Thyroid gland (tissue), 4 donors: Measurements from ENCODE around the gene USP15. TPM values are rescaled to one million over a fixed set of nuclear protein-coding genes. Genes with fewer than 3 reads are reported as not detected.
"Not testable (repeated sequence)": the region's sequence is repeated elsewhere in the genome, so short reads cannot be mapped to it uniquely, and the experiment has no call there.

Experiments
- DNase-seq, 2 donors: peaks; one replicate each; pipeline ENCODE4 v3.0.0-alpha.2; 2019
- H3K27ac ChIP-seq, 3 donors: fragments of 200-600 bp; sonication (generic); 1 replicate in 2 of 3; 2 replicates in 1 of 3; pipeline ENCODE4 v1.5.1; 2016 to 2019; ENCODE audit warnings: mild to moderate bottlenecking in 1 of 3, moderate library complexity in 1 of 3
- H3K27me3 ChIP-seq: fragments of 200-600 bp; sonication (generic); one replicate; pipeline ENCODE4 v1.5.1; 2019
- H3K36me3 ChIP-seq, 2 donors: fragments of 200-600 bp; sonication (generic); one replicate each; pipeline ENCODE4 v1.5.1; 2016 to 2019
- H3K4me1 ChIP-seq, 2 donors: fragments of 200-600 bp; sonication (generic); one replicate each; pipeline ENCODE4 v1.5.1; 2017 to 2019
- H3K4me3 ChIP-seq, 3 donors: fragments of 200-600 bp; sonication (generic); replicated peaks in 1 of 3; 1 replicate in 2 of 3; 2 replicates in 1 of 3; pipeline ENCODE4 v1.5.1; 2016; ENCODE audit warnings: mild to moderate bottlenecking in 1 of 3
- H3K9me3 ChIP-seq: fragments of 200-600 bp; sonication (generic); one replicate; pipeline ENCODE4 v1.5.1; 2017
- CTCF ChIP-seq, 6 experiments: fragments of 200-600 bp in 3 of 6; fragments of 450-650 bp in 3 of 6; sonication (generic) in 3 of 6; IDR thresholded peaks; one replicate each; pipeline ENCODE4 v1.5.1; 2016 to 2019; ENCODE audit warnings: antibody characterized with exemption in 6 of 6, mild to moderate bottlenecking in 2 of 6, inconsistent platforms in 1 of 6, moderate library complexity in 1 of 6
- POLR2A ChIP-seq, 2 donors: fragments of 450-650 bp; IDR thresholded peaks; one replicate each; pipeline ENCODE4 v1.6.1; 2017; ENCODE audit warnings: antibody characterized with exemption in 2 of 2, mild to moderate bottlenecking in 2 of 2, moderate library complexity in 1 of 2
- WGBS, 2 donors: methylation state at CpG; one replicate each; pipeline ENCODE4 v1.1.5; 2017; 5-methylcytosine and 5-hydroxymethylcytosine counted together
- intact Hi-C: fragments of 100-400 bp; cut with DNase I; formaldehyde crosslinking; loops from one replicate; pipeline ENCODE4 v1.15.1; 2023
- total RNA-seq, 4 donors: library from RNA; depleted of rRNA; stranded (reverse); fragments of >200 nt; gene quantifications; one replicate each; pipeline ENCODE4 v1.2.3, GENCODE V29; 2016

The USP15 gene
- total RNA-seq, 4 donors from 2014 or later, result 57.3 to 139 (median 70.2) TPM

DNA sequence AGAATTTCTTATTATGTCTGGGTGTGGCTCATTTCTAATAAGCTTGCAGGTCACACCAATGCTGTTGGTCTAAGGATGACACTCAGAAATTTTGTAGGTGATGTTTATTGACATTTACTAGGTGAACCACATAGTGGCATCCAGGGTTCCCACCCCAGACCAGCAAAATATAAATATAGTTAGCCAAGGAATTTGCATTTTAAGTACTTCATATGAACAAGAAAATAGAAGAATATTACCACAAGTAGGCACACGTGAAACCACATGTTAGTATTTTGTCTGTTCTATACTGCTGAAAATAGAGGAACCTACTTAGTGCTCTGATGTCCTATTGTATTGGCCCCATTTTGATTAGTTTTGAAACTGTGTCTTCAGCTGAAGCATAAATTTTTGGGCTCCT lies 71.1 kb downstream of the USP15 start:
- 96 to 100% methylated on average over 1 of the region's 1 CpG for WGBS, 2 donors
- Histone ChIP-seq H3K9me3 (no peaks in the 10 kb centered on the region), H3K27me3 (no peaks in the 10 kb centered on the region), H3K4me3 (no peak overlapping the region), H3K4me1 (no peaks in the 10 kb centered on the region), H3K36me3 (no peaks in the 10 kb centered on the region), H3K27ac (no peak overlapping the region)
- no peak for DNase-seq
- intact Hi-C loops, result no loop called here
- TF ChIP-seq POLR2A (IDR thresholded peaks at IDR 0.05) (no peak), CTCF (IDR thresholded peaks at IDR 0.05) (no peak)

- intact Hi-C loops, result no loop called here
- Histone ChIP-seq H3K27ac (no peak overlapping the region), H3K36me3 (no peaks in the 10 kb centered on the region), H3K9me3 (no peaks in the 10 kb centered on the region), H3K4me1 (no peaks in the 10 kb centered on the region), H3K27me3 (no peaks in the 10 kb centered on the region), H3K4me3 (no peak overlapping the region)
- WGBS, 2 donors, result 67 to 83% methylated on average over 1 of the region's 1 CpG
- TF ChIP-seq POLR2A (IDR thresholded peaks at IDR 0.05), result no peak
- no peak for TF ChIP-seq CTCF (IDR thresholded peaks at IDR 0.05)
- DNase-seq, result no peak
These were observed 72.4 kb downstream of the USP15 start for GRCh38 chr12:62332598-62332997.

- DNase-seq, result no peak
- H3K9me3 ChIP-seq, result no peaks in the 10 kb centered on the region
- WGBS, 2 donors, result 95 to 96% methylated on average over 4 of the region's 4 CpGs
- H3K4me1 ChIP-seq, result no peaks in the 10 kb centered on the region
- no peak for TF ChIP-seq POLR2A (IDR thresholded peaks at IDR 0.05)
- TF ChIP-seq CTCF (IDR thresholded peaks at IDR 0.05), result no peak
- intact Hi-C loops, result no loop called here
- H3K4me3 ChIP-seq, result no peak overlapping the region
- H3K27ac ChIP-seq, result no peak overlapping the region
- H3K36me3 ChIP-seq, result no peaks in the 10 kb centered on the region
- H3K27me3 ChIP-seq, result no peaks in the 10 kb centered on the region
These were observed 74.9 kb downstream of the USP15 start for GRCh38 chr12:62335057-62335456.

DNA sequence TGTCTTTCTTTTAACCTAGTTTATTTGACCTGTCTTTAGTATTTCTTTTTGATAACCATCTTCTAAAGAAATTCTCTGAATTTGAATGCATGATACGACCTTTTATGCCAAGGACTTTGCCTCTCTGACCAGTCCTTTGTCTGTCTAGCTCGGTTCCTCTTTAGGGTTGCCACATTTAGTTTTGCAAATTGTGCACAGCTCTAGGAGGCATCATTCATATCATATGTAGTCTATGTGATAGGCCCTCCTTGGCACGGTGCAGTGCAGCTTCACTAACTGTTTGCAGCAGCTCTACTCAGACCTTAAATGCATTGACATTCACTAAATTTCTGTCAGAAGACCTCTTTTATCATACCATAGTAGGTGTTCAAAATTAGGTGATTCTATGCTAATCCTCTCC lies 75.6 kb downstream of the USP15 start:
- WGBS, 2 donors, result 90 to 93% methylated on average over 3 of the region's 3 CpGs
- H3K27ac ChIP-seq, result no peak overlapping the region
- no peak overlapping the region for H3K4me3 ChIP-seq
- H3K4me1 ChIP-seq, result no peaks in the 10 kb centered on the region
- no peaks in the 10 kb centered on the region for H3K36me3 ChIP-seq
- H3K9me3 ChIP-seq, result no peaks in the 10 kb centered on the region
- intact Hi-C loops, result no loop called here
- no peak for TF ChIP-seq CTCF (IDR thresholded peaks at IDR 0.05)
- TF ChIP-seq POLR2A (IDR thresholded peaks at IDR 0.05), result no peak
- DNase-seq, result no peak
- no peaks in the 10 kb centered on the region for H3K27me3 ChIP-seq

- H3K27me3 ChIP-seq, H3K36me3 ChIP-seq, H3K9me3 ChIP-seq, H3K27ac ChIP-seq, DNase-seq, intact Hi-C loops, H3K4me3 ChIP-seq, H3K4me1 ChIP-seq: not testable (repeated sequence)
These were observed 77.4 kb downstream of the USP15 start for GRCh38 chr12:62337643-62338042.

DNA sequence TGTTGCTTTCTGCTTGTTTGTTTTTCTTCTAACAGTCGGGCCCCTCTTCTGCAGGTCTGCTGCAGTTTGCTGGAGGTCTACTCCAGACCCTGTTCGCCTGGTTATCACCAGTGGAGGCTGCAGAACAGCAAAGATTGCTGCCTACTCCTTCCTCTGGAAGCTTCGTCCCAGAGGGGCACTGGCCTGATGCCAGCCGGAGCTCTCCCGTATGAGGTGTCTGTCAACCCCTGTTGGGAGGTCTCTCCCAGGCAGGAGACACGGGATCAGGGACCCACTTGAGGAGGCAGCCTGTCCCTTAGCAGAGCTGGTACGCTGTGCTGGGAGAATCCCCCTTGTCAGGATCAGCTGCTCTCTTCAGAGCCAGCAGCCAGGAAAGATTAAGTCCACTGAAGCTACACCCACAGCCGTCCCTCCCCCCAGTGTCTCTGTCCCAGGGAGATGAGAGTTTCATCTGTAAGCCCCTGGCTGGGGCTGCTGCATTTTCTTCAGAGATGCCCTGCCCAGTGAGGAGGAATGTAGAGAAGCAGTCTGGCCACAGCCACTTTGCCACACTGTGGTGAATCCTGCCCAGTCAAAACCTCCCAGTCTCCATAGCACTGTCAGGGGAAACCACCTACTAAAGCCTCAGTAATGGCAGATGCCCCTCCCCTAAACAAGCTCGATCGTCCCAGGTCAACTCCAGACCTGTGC lies 82.6 kb downstream of the USP15 start:
- intact Hi-C loops, H3K27me3 ChIP-seq, H3K27ac ChIP-seq, H3K4me1 ChIP-seq, H3K36me3 ChIP-seq, H3K9me3 ChIP-seq, DNase-seq, H3K4me3 ChIP-seq: not testable (repeated sequence)
- WGBS, 2 donors, result 95 to 97% methylated on average over 9 to 10 of the region's 10 CpGs

GRCh38 chr12:62343304-62344120 lies 83.3 kb downstream of the USP15 start:
- H3K4me1 ChIP-seq, H3K9me3 ChIP-seq, H3K27ac ChIP-seq, DNase-seq, H3K36me3 ChIP-seq, H3K27me3 ChIP-seq, intact Hi-C loops, H3K4me3 ChIP-seq: not testable (repeated sequence)
- WGBS, 2 donors, result 98% methylated on average over 9 of the region's 9 CpGs

GRCh38 chr12:62344731-62345556 lies 84.7 kb downstream of the USP15 start:
- H3K36me3 ChIP-seq, H3K9me3 ChIP-seq, intact Hi-C loops, H3K27me3 ChIP-seq, H3K4me1 ChIP-seq, H3K27ac ChIP-seq, H3K4me3 ChIP-seq, DNase-seq: not testable (repeated sequence)
- WGBS, 2 donors, result 92 to 95% methylated on average over 4 of the region's 4 CpGs
